Measurements from ENCODE around the gene PPP1R1C. TPM values are rescaled to one million over a fixed set of nuclear protein-coding genes. Genes with fewer than 3 reads are reported as not detected.

PPP1R1C gene
- total RNA-seq, 1 donor from 2014 or later = not detected

DNA sequence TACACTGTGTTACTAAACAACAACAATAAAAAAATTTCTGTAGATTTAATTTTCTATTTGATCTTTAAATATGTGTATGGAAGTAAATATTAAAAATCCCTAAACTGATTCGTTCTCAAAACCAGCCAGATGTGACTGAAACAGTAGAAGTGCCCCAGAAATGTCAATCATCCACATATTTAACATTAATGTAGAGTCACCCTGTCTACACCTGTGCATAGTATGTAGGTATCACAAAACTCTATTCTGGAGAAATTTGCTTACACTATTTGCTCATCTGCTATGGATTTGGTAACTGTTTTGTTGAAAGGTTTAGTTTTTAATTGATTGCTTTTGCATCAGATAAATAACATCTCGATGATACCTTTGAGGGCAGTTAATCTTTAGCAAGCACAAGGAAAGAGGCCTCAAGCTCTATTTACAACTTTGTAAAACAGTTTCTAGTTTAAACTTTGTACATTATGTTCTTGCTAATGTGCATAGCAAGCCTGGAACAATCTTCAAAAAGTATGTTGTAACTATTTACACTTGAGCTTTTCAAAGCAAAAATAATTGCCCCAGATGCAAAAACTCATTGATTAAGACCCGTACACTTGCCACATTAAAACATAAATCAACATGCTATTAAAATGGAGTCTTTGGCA, 76.8 kb downstream of the PPP1R1C start:
- no peak for DNase-seq (ENCODE audit: low spot score)

DNA sequence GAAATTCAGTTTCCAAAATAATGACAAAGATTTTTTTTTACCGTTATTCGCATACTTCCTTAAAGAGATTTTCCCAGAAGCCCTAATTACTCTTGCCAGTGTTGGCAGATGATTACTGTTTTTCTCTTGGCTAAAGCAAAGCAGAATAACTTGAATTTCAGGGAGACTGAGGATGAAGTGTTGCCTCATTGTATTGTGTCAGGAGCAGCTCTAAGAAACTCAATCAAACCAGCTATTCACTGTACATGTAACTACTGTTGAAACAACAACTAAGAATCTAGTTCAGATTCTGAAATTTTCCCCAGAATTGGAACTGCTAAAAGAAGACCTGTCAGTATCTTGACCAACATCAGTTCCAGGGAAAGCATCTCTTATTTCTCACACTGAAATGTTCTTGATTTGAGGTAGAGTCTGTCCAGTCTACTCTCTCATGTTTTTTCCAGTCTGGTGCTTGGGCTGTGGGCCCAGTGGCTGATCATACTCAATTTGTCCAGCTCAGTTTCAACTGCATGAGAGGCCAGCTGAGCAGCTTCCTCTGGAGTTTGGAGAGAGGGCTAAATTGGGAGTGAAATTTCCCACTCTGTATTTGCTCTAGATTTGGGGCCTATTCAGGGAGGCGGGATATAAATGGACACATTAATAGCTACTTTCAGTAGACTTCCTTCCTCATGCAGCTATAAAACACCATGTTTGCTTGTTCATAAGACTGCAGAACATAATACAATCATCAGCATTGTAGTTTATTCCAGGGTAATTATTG, 78.5 kb downstream of the PPP1R1C start:
- DNase-seq (ENCODE audit: low spot score) = no peak

- no peak for DNase-seq (ENCODE audit: low spot score)
Measured at GRCh38 chr2:182066400-182067087, 80.9 kb downstream of the PPP1R1C start.

GRCh38 chr2:182067393-182067792, 81.7 kb downstream of the PPP1R1C start:
- DNase-seq (ENCODE audit: low spot score) = no peak

- DNase-seq (ENCODE audit: low spot score) = no peak
Measured at GRCh38 chr2:182068811-182069210, 83.2 kb downstream of the PPP1R1C start.

DNA sequence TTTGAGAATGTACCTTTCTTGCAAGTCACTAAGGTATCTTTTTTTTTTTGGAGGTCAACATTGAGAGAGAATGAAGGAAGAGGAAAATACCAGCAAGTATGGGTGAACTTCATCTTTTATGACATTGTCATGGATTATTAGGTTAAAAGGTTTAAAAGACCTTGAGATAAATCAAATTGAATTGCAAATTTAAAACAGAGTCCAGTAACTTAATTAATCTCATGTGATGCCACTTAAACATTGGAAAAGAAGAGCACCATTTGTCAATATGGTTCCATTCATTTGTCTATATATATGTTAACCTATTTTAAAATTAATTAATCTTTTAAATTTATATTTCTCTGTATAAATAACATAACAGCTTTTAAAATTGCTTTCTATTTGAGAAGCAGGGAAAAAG, 83.8 kb downstream of the PPP1R1C start:
- no peak for DNase-seq (ENCODE audit: low spot score)

GRCh38 chr2:182069908-182070307, 84.3 kb downstream of the PPP1R1C start:
- no peak for DNase-seq (ENCODE audit: low spot score)

- DNase-seq (ENCODE audit: low spot score) = no peak
Measured at GRCh38 chr2:182070736-182071135, 85.1 kb downstream of the PPP1R1C start.

DNA sequence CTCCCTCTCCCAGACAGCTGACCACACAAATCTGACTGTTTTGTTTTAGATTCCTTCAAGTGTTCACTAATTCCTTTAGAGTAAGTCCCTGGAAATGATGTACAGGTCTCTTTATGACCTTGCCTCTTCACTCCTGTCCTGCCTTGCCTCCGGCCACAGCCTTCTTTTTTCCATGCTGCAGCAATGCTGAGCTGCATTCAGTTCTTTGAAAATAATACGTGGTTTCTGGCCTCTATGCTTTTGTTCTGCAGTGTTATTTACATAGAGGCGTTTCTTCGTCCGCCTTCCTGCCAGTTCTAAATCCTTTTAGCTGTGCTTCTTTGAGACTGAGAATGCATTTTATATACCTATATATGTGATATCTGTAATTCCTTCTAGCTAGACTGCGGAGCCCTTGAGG, 87.2 kb downstream of the PPP1R1C start:
- DNase-seq (ENCODE audit: low spot score) = no peak

GRCh38 chr2:182073613-182074012, 88.0 kb downstream of the PPP1R1C start:
- no peak for DNase-seq (ENCODE audit: low spot score)

DNA sequence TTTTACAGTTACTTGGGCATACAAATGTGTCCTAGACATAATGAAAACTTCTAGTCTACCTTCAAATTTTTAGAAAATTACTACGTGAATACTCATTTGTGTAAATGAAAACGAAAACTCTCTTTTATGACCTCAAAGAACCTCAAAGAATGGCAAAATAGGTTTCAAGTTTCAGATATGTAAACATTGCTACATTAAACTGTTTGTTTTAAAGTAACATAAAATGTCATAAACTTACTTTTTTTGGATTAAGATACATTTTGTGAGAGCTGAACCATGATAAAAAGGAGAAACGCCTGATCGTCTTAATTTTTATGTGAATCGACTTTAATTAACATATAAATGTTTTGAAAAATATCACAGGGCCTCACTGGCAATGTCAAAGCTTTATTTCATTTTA, 91.4 kb downstream of the PPP1R1C start:
- DNase-seq (ENCODE audit: low spot score) = no peak

DNA sequence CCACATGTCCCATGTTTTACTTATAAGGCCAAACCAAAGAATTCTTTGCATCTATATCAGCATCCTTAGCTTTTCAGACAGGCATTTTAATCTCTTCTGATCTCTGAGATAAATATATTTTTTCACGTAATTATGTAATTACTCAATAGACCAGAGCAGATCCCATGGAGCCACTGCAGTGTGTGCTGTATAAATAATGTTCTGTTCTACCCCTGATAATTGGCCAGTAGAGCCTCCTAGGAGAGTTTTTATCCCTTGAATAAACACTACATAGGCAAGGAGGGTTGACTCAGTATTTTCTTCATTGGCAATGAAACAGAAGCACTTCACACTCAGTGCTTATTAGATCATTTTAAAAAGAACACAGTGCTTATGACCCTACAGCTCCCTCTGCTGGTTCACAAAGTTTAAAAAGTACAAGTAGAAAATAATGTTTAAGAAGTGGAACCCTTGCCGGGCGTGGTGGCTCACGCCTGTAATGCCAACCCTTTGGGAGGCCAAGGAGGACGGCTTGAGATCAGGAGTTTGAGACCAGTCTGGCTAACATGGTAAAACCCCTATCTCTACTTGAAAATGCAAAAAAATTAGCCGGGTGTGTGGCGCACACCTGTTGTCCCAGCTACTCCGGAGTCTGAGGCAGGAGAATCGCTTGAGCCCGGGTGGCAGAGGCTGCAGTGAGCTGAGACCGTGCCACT, 91.9 kb downstream of the PPP1R1C start:
- no peak for DNase-seq (ENCODE audit: low spot score)

GRCh38 chr2:182078988-182079602, 93.4 kb downstream of the PPP1R1C start:
- DNase-seq (ENCODE audit: low spot score) = no peak

GRCh38 chr2:182080493-182080892, 94.8 kb downstream of the PPP1R1C start:
- no peak for DNase-seq (ENCODE audit: low spot score)

GRCh38 chr2:182081602-182082260, 96.1 kb downstream of the PPP1R1C start:
- DNase-seq (ENCODE audit: low spot score) = no peak

GRCh38 chr2:182088681-182089320, 103.1 kb downstream of the PPP1R1C start:
- DNase-seq (ENCODE audit: low spot score) = no peak

GRCh38 chr2:182090486-182090885, 104.8 kb downstream of the PPP1R1C start:
- no peak for DNase-seq (ENCODE audit: low spot score)

DNA sequence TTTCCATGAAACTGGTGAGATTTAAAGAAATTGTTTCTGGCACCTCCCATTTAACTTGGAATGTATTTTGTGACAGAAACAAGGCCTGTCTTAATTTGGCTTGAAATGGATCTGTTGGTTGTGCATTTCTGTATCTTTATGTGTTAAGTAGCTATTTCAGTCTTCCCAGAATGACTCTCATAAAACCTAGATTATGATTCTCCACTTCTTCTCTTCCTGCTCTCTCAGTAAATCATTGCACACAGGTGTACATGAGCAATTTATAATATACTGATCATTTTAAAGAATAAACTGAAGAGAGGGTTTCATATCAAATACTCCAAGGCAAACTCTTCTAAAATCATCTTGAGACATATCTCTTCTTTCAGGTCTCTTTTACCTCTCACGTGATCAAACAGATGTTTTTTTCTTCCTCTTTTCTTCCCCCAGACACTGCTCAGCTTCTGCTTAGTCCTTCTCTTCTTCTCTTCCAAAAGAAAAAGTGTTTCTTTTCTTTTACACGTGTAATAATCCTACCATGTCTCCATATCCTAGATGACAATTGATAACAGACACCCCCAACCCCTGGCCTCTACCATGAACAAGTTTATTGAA, 112.0 kb downstream of the PPP1R1C start:
- DNase-seq (ENCODE audit: low spot score) = no peak

- no peak for DNase-seq (ENCODE audit: low spot score)
Measured at GRCh38 chr2:182098648-182099047, 113.0 kb downstream of the PPP1R1C start.

GRCh38 chr2:182101263-182101662, 115.6 kb downstream of the PPP1R1C start:
- DNase-seq (ENCODE audit: low spot score) = no peak

All from mesenteric fat pad (tissue), 1 donor.